HepG2 (cell line): ENCODE results near the gene DAAM2. TPM values are rescaled to one million over a fixed set of nuclear protein-coding genes. Genes with fewer than 3 reads are reported as not detected.

Experiments
- ATAC-seq: fragments of 200-7000 bp; cut with Tn5 transposase; 3 replicates; pipeline ENCODE4 v1.9.1; 2020; ENCODE audit warnings: mild to moderate bottlenecking, moderate library complexity
- BruUV-seq: library from RNA; stranded (reverse); fragments of 400-500 nt; replicated peaks from 2 replicates; lab custom pipeline; 2021; lab: Mats Ljungman, UMichigan
- CTCF ChIA-PET: fragments of 300-600 bp; formaldehyde crosslinking; extraction: SDS; loops from one replicate; lab custom pipeline; 2021; ENCODE audit warnings: low total read pairs, inconsistent platforms, low intra/inter-chr PET ratio; lab: Yijun Ruan, JAX
- POLR2A ChIA-PET: fragments of 350-600 bp; sonication (Branson Sonifier 250); formaldehyde crosslinking; loops from one replicate; lab custom pipeline; 2020; ENCODE audit warnings: antibody characterized with exemption, inconsistent platforms; lab: Yijun Ruan, JAX
- DNase-seq: peaks from one replicate; pipeline ENCODE4 v3.0.0-alpha.2; 2015; ENCODE audit warnings: low spot score
- FAIRE-seq: peaks from 3 replicates; lab custom pipeline; 2011; peaks lifted over from hg19 to GRCh38; lab: Jason Lieb, UNC
- H2AFZ ChIP-seq: one replicate; pipeline ENCODE4 v1.6.1; 2011; ENCODE audit warnings: low read length, inconsistent platforms
- H3K27ac ChIP-seq: fragments of 300-600 bp; 3 replicates; pipeline ENCODE4 v1.8.0; 2011; ENCODE audit warnings: mixed run types, mild to moderate bottlenecking, mixed read lengths, low read length, inconsistent platforms; ENCODE audit not compliant: insufficient read depth; ENCODE audit errors: extremely low read length
- H3K27me3 ChIP-seq, 2 experiments: fragments of 200-600 bp in 1 of 2; 2 replicates in 1 of 2; 3 replicates in 1 of 2; pipeline versions ENCODE4 v1.6.0 to v1.8.0; 2011; ENCODE audit warnings: low read length in 2 of 2, mild to moderate bottlenecking in 2 of 2, moderate library complexity in 2 of 2, inconsistent platforms in 1 of 2; ENCODE audit not compliant: insufficient read depth in 2 of 2, control insufficient read depth in 1 of 2
- H3K36me3 ChIP-seq, 2 experiments: fragments of 200-600 bp in 1 of 2; replicated peaks in 1 of 2; 2 replicates in 1 of 2; 3 replicates in 1 of 2; pipeline versions ENCODE4 v1.5.1 to v1.8.0; 2011; ENCODE audit warnings: low read length in 2 of 2, inconsistent platforms in 1 of 2; ENCODE audit not compliant: insufficient read depth in 2 of 2, control insufficient read depth in 1 of 2
- H3K4me1 ChIP-seq: 2 replicates; pipeline ENCODE4 v1.5.1; 2012; ENCODE audit warnings: low read length, inconsistent platforms; ENCODE audit not compliant: insufficient read depth
- H3K4me2 ChIP-seq: 2 replicates; pipeline ENCODE4 v1.6.0; 2011; ENCODE audit warnings: low read depth, low read length, inconsistent platforms
- H3K4me3 ChIP-seq, 3 experiments: fragments of 200-600 bp in 1 of 3; sonication (generic), shearing (Covaris generic) in 1 of 3; replicated peaks in 1 of 3; 2 replicates each; pipeline ENCODE4 v1.5.1; 2011 to 2016; ENCODE audit warnings: low read length in 3 of 3, inconsistent platforms in 2 of 3, low read depth in 2 of 3, mild to moderate bottlenecking in 2 of 3, control low read depth in 1 of 3, mixed read lengths in 1 of 3; ENCODE audit not compliant: insufficient read depth in 1 of 3
- H3K79me2 ChIP-seq: one replicate; pipeline ENCODE4 v1.6.1; 2011; ENCODE audit warnings: low read length, inconsistent platforms; ENCODE audit not compliant: insufficient read depth
- H3K9ac ChIP-seq: 2 replicates; pipeline ENCODE4 v1.6.0; 2011; ENCODE audit warnings: mild to moderate bottlenecking, low read depth, low read length, inconsistent platforms; ENCODE audit not compliant: insufficient read depth
- H3K9me3 ChIP-seq: 2 replicates; pipeline ENCODE4 v1.5.1; 2012; ENCODE audit warnings: mild to moderate bottlenecking, low read length
- H4K20me1 ChIP-seq: 2 replicates; pipeline ENCODE4 v1.6.0; 2011; ENCODE audit warnings: inconsistent platforms, mild to moderate bottlenecking, low read length, moderate library complexity; ENCODE audit not compliant: insufficient read depth
- ARID5B ChIP-seq: IDR thresholded peaks from 2 replicates; pipeline ENCODE4 v1.4.0; 2020; ENCODE audit warnings: mild to moderate bottlenecking, missing genetic modification reagents
- IKZF4 ChIP-seq: sonication (generic); formaldehyde crosslinking; IDR thresholded peaks from 2 replicates; pipeline ENCODE4 v1.5.1; 2020; ENCODE audit warnings: borderline replicate concordance, mild to moderate bottlenecking, low read depth, missing genetic modification reagents; ENCODE audit errors: not compliant biosample characterization
- NKX3-1 ChIP-seq: sonication (generic); formaldehyde crosslinking; IDR thresholded peaks from 2 replicates; pipeline ENCODE4 v1.5.0; 2020; ENCODE audit warnings: missing genetic modification reagents
- POLR2G ChIP-seq: fragments of 200-400 bp; formaldehyde crosslinking; IDR thresholded peaks from 2 replicates; pipeline ENCODE4 v1.6.1; 2018; ENCODE audit warnings: mild to moderate bottlenecking, low read depth, low read length, moderate library complexity
- RXRA ChIP-seq: sonication (generic); formaldehyde crosslinking; IDR thresholded peaks from 2 replicates; pipeline ENCODE4 v1.5.1; 2020; ENCODE audit warnings: missing genetic modification reagents
- ZNF318 ChIP-seq: sonication (generic); formaldehyde crosslinking; IDR thresholded peaks from 2 replicates; pipeline ENCODE4 v1.4.0; 2020; ENCODE audit warnings: mild to moderate bottlenecking, missing genetic modification reagents
- ZNF557 ChIP-seq: sonication (generic); formaldehyde crosslinking; IDR thresholded peaks from 2 replicates; pipeline ENCODE4 v1.4.0; 2020; ENCODE audit warnings: missing genetic modification reagents
- ZNF709 ChIP-seq: sonication (generic); formaldehyde crosslinking; IDR thresholded peaks from 2 replicates; pipeline ENCODE4 v1.5.0; 2020; ENCODE audit warnings: mild to moderate bottlenecking, missing genetic modification reagents
- ZSCAN31 ChIP-seq: sonication (generic); formaldehyde crosslinking; IDR thresholded peaks from 2 replicates; pipeline ENCODE4 v1.5.0; 2020; ENCODE audit warnings: low read depth, mild to moderate bottlenecking, missing genetic modification reagents
- WGBS: methylation state at CpG from one replicate; pipeline ENCODE4 v1.1.6; 2017; ENCODE audit warnings: low lambda C conversion rate; 5-methylcytosine and 5-hydroxymethylcytosine counted together
- in situ Hi-C: cut with HindIII; loops from 2 replicates; pipeline ENCODE4 v1.10.0; 2017; ENCODE audit warnings: low pct_unique_long_range_greater_than_20kb; ENCODE audit not compliant: extremely low pct_ligation_motif_present
- intact Hi-C: fragments of 100-400 bp; cut with micrococcal nuclease; formaldehyde crosslinking; loops from one replicate; pipeline ENCODE4 v1.10.0; 2022; ENCODE audit not compliant: unreplicated experiment
- polyA plus RNA-seq, 8 experiments: library from polyadenylated mRNA; depleted of rRNA in 3 of 8; stranded (reverse) in 7 of 8; unstranded in 1 of 8; fragments of >200 nt; fragmentation: Illumina TruSeq in 4 of 8; extraction: Trizol in 4 of 8; gene quantifications; 2 replicates each; pipeline versions ENCODE4 v1.2.1 to v1.2.3, GENCODE V29; 2011 to 2016; ENCODE audit warnings: low read depth in 4 of 8, missing spikeins in 1 of 8, mixed read lengths in 1 of 8; ENCODE audit not compliant: insufficient read depth in 1 of 8
- total RNA-seq, 5 experiments: library from RNA; depleted of rRNA; stranded (reverse); fragments of >200 nt; fragmentation: Illumina TruSeq; extraction: Trizol; gene quantifications; 2 replicates each; pipeline ENCODE4 v1.2.3, GENCODE V29; 2016; ENCODE audit warnings: low read depth in 1 of 5

Gene DAAM2
- total and polyA plus RNA-seq, 2 of the 13 experiments (the other 11 are each of a cell fraction or from before 2014, with no cell fraction given) = 0.01 TPM; not detected in 1

- TF ChIP-seq ZNF318 (no peak), IKZF4 (CRISPR knock-in tag) (no peak)
Observed at GRCh38 chr6:39917329-39917728, 125.2 kb downstream of the DAAM2 start (continued).

- FAIRE-seq (no peak), DNase-seq (no peak), ATAC-seq (no peak)
- CTCF ChIA-PET = no interaction called here
- in situ Hi-C loops (no loop called here), intact Hi-C loops (no loop called here)
- Histone ChIP-seq H4K20me1 (no peaks in the 10 kb centered on the region), H3K27me3 (no peaks in the 10 kb centered on the region), H3K4me1 (peaks cover 7% of the 10 kb centered on the region; the same call in 1 of the 2 replicates), H2AFZ (no peak overlapping the region), H3K36me3 (peaks cover 5 to 21% of the 10 kb centered on the region in 2 experiments; a peak in 4 of 5 replicates), H3K79me2 (no peaks in the 10 kb centered on the region), H3K9ac (no peak overlapping the region), H3K9me3 (no peaks in the 10 kb centered on the region), H3K27ac (no peak overlapping the region), H3K4me3 (no peak overlapping the region), H3K4me2 (no peak overlapping the region)
- 87% methylated on average over 3 of the region's 3 CpGs for WGBS
- POLR2A ChIA-PET = interaction anchor here (2.3 kb wide), 1 partner anchor 17 kb away, joined by 8 read pairs; the partner anchor contains the start of gene MOCS1
- BruUV-seq = no TSS peak
- TF ChIP-seq POLR2G (no peak), ZNF709 (no peak), ZSCAN31 (no peak), NKX3-1 (CRISPR knock-in tag) (no peak), ARID5B (CRISPR knock-in tag) (no peak), RXRA (CRISPR knock-in tag) (no peak), ZNF557 (CRISPR knock-in tag) (no peak)
Observed at GRCh38 chr6:39917981-39918380, 125.8 kb downstream of the DAAM2 start.
